HFFc6 (cell line): ENCODE data around the gene CAMKK2. TPM values are rescaled to one million over a fixed set of nuclear protein-coding genes. Genes with fewer than 3 reads are reported as not detected.
A peak's percentile ranks its signal among the peaks of the same experiment; 100 is the strongest.

Experiments used
- DNase-seq: peaks from one replicate; pipeline ENCODE4 v3.0.0-alpha.2; 2018
- H3K27ac Mint-ChIP-seq: 2 replicates; pipeline ENCODE4 v1.8.0; 2020; ENCODE audit warnings: mild to moderate bottlenecking, mixed read lengths
- H3K27me3 Mint-ChIP-seq: 2 replicates; pipeline ENCODE4 v1.8.0; 2021; ENCODE audit warnings: mild to moderate bottlenecking, moderate library complexity, mixed read lengths; ENCODE audit not compliant: insufficient read depth
- H3K36me3 Mint-ChIP-seq: 2 replicates; pipeline ENCODE4 v1.8.0; 2021; ENCODE audit warnings: low read depth, mixed read lengths
- H3K4me1 Mint-ChIP-seq: 2 replicates; pipeline ENCODE4 v1.8.0; 2020; ENCODE audit warnings: low read depth, mixed read lengths
- H3K4me3 Mint-ChIP-seq: 2 replicates; pipeline ENCODE4 v1.8.0; 2020; ENCODE audit warnings: mild to moderate bottlenecking, moderate library complexity, mixed read lengths
- H3K9me3 Mint-ChIP-seq: 2 replicates; pipeline ENCODE4 v1.8.0; 2020; ENCODE audit warnings: mild to moderate bottlenecking, mixed read lengths
- total RNA-seq, 6 experiments: library from RNA; stranded (reverse); fragmentation: NEBNext Ultra II Directional; extraction: Animal tissue kit (Norgen Biotek cat#: 25700); gene quantifications; 2 replicates in 1 of 6; 3 replicates in 5 of 6; pipeline ENCODE4 v1.2.3, GENCODE V29; 2021
- TF ChIP-seq, protein P1 (sequence below): fragments of 200-600 bp; sonication (generic); IDR thresholded peaks from 2 replicates; pipeline ENCODE4 v1.5.0; 2021; ENCODE audit warnings: antibody characterized with exemption, mild to moderate bottlenecking

CAMKK2 gene
- total RNA-seq, 6 experiments from 2014 or later, result 27.8 to 35.3 (median 31.1) TPM

GRCh38 chr12:121223292-121224285 is 72.9 kb downstream of the CAMKK2 start:
- no peaks in the 10 kb centered on the region for H3K4me1 Mint-ChIP-seq
- no peak overlapping the region for H3K27ac Mint-ChIP-seq
- no peak overlapping the region for H3K4me3 Mint-ChIP-seq
- TF ChIP-seq, protein P1, sequence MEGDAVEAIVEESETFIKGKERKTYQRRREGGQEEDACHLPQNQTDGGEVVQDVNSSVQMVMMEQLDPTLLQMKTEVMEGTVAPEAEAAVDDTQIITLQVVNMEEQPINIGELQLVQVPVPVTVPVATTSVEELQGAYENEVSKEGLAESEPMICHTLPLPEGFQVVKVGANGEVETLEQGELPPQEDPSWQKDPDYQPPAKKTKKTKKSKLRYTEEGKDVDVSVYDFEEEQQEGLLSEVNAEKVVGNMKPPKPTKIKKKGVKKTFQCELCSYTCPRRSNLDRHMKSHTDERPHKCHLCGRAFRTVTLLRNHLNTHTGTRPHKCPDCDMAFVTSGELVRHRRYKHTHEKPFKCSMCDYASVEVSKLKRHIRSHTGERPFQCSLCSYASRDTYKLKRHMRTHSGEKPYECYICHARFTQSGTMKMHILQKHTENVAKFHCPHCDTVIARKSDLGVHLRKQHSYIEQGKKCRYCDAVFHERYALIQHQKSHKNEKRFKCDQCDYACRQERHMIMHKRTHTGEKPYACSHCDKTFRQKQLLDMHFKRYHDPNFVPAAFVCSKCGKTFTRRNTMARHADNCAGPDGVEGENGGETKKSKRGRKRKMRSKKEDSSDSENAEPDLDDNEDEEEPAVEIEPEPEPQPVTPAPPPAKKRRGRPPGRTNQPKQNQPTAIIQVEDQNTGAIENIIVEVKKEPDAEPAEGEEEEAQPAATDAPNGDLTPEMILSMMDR, result peak; percentile 68
- no peaks in the 10 kb centered on the region for H3K9me3 Mint-ChIP-seq
- no peaks in the 10 kb centered on the region for H3K36me3 Mint-ChIP-seq
- peaks cover 3% of the 10 kb centered on the region; the same call in 1 of the 2 replicates for H3K27me3 Mint-ChIP-seq
- DNase-seq, result peak; percentile 26

- DNase-seq, result no peak
- H3K9me3 Mint-ChIP-seq, result no peaks in the 10 kb centered on the region
Measured at GRCh38 chr12:121222847-121223246, 73.7 kb downstream of the CAMKK2 start.

DNA sequence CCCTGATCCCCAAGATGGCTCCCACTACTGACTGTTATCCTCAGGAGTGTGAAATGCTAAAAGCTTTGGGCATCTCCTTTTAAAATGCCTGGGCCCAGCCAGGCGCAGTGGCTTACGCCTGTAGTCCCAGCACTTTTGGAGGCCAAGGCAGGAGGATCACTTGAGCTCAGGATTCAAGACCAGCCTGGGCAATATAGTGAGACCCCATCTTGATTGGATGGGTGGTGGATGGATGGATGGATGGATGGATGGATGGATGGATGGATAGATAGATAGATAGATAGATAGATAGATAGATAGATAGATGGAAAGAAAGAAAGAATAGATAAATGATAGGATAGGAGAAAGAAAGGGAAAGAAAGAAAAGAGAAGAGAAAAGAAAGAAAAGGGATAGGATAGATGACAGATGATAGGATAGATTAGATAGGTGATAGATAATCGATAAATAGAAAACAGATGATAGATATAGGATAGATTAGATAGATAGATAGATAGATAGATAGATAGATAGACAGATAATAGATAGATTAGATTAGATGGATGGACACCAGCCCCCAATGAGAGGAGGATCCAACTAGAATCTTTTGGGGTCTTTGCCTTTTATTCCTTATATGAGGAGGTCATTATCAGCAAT is 77.0 kb downstream of the CAMKK2 start:
- TF ChIP-seq, protein P1, result no peak
- Mint-ChIP-seq H3K27ac (no peak overlapping the region), H3K4me3 (no peak overlapping the region), H3K9me3 (no peaks in the 10 kb centered on the region), H3K4me1 (peaks cover 17% of the 10 kb centered on the region), H3K36me3 (no peaks in the 10 kb centered on the region), H3K27me3 (peaks cover 8% of the 10 kb centered on the region)
- DNase-seq, result no peak

More at GRCh38 chr12:121222847-121223246, 73.7 kb downstream of the CAMKK2 start:
- Mint-ChIP-seq H3K4me3 (no peak overlapping the region), H3K4me1 (no peaks in the 10 kb centered on the region), H3K36me3 (no peaks in the 10 kb centered on the region), H3K27ac (no peak overlapping the region), H3K27me3 (peaks cover 3% of the 10 kb centered on the region; the same call in 1 of the 2 replicates)
- TF ChIP-seq, protein P1, result no peak

GRCh38 chr12:121218588-121219352 is 77.7 kb downstream of the CAMKK2 start:
- Mint-ChIP-seq H3K9me3 (no peaks in the 10 kb centered on the region), H3K27ac (no peak overlapping the region), H3K4me1 (peaks cover 23% of the 10 kb centered on the region), H3K36me3 (no peaks in the 10 kb centered on the region), H3K4me3 (no peak overlapping the region), H3K27me3 (peaks cover 8% of the 10 kb centered on the region)
- TF ChIP-seq, protein P1, result no peak
- no peak for DNase-seq

DNA sequence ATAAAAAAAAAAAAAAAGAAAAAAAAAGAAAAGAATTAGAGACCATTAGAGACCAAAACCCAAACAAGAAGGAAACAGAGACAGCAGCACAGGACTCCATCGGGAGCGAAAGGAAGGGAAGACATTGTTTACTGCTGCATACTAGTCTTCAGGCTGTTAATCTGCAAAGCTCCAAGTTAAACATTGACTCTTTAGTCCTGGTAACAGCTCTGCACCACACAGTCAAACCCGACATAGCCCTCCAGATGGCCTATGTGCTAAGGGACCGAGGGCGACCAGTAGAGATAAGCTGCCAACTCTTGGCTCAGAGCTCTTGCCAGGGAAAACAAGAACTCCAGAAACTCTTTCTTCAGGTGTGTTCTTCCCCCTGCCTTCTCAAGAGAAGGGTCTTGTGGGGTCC is 78.7 kb downstream of the CAMKK2 start:
- peaks cover 23% of the 10 kb centered on the region for H3K4me1 Mint-ChIP-seq
- TF ChIP-seq, protein P1, result no peak
- no peaks in the 10 kb centered on the region for H3K36me3 Mint-ChIP-seq
- H3K27ac Mint-ChIP-seq, result no peak overlapping the region
- H3K4me3 Mint-ChIP-seq, result no peak overlapping the region
- DNase-seq, result no peak
- H3K9me3 Mint-ChIP-seq, result no peaks in the 10 kb centered on the region
- H3K27me3 Mint-ChIP-seq, result peaks cover 8% of the 10 kb centered on the region
